ENCODE results near the gene AFF2. TPM values are rescaled to one million over a fixed set of nuclear protein-coding genes. Genes with fewer than 3 reads are reported as not detected.

The AFF2 gene
- total RNA-seq, 6 donors from 2014 or later, result 6.1 to 17.4 (median 9.7) TPM

GRCh38 chrX:148613636-148614035 lies 113.2 kb downstream of the AFF2 start:
- Histone ChIP-seq H3K9me3 (no peaks in the 10 kb centered on the region), H3K4me3 (no peak overlapping the region), H3K36me3 (no peaks in the 10 kb centered on the region), H3K27ac (no peak overlapping the region), H3K27me3 (no peaks in the 10 kb centered on the region), H3K4me1 (no peaks in the 10 kb centered on the region)
- TF ChIP-seq CTCF (IDR thresholded peaks at IDR 0.05) (no peak), POLR2A (IDR thresholded peaks at IDR 0.05) (no peak), EP300 (IDR thresholded peaks at IDR 0.05) (no peak)
- ATAC-seq (ENCODE audit: low FRiP score in 2 of 2) (no peak), DNase-seq (no peak)
- WGBS, 2 donors, result 54 to 62% methylated on average over 4 of the region's 4 CpGs

GRCh38 chrX:148615491-148615890 lies 115.1 kb downstream of the AFF2 start:
- WGBS, 2 donors, result 67 to 83% methylated on average over 2 of the region's 2 CpGs
- H3K36me3 ChIP-seq, result no peaks in the 10 kb centered on the region
- TF ChIP-seq POLR2AphosphoS5 (IDR thresholded peaks at IDR 0.05), result no peak
- no peak for TF ChIP-seq CTCF (IDR thresholded peaks at IDR 0.05)
- TF ChIP-seq EP300 (IDR thresholded peaks at IDR 0.05), result no peak
- no peak for TF ChIP-seq POLR2A (IDR thresholded peaks at IDR 0.05)
- H3K4me3 ChIP-seq, result no peak overlapping the region
- H3K27ac ChIP-seq, result no peak overlapping the region
- H3K9me3 ChIP-seq, result no peaks in the 10 kb centered on the region
- ATAC-seq (ENCODE audit: low FRiP score in 2 of 2) (no peak), DNase-seq (no peak)
- no peaks in the 10 kb centered on the region for H3K4me1 ChIP-seq
- no peaks in the 10 kb centered on the region for H3K27me3 ChIP-seq

GRCh38 chrX:148618470-148619445 lies 118.3 kb downstream of the AFF2 start:
- DNase-seq (no peak), ATAC-seq (ENCODE audit: low FRiP score in 2 of 2) (no peak)
- no peaks in the 10 kb centered on the region for H3K9me3 ChIP-seq
- H3K4me1 ChIP-seq, result no peaks in the 10 kb centered on the region
- TF ChIP-seq EP300 (IDR thresholded peaks at IDR 0.05) (no peak), CTCF (IDR thresholded peaks at IDR 0.05) (no peak), POLR2A (IDR thresholded peaks at IDR 0.05) (no peak), POLR2AphosphoS5 (IDR thresholded peaks at IDR 0.05) (no peak)
- H3K27ac ChIP-seq, result no peak overlapping the region
- no peak overlapping the region for H3K4me3 ChIP-seq
- WGBS, 2 donors, result 53 to 60% methylated on average over 3 of the region's 3 CpGs
- H3K27me3 ChIP-seq, result no peaks in the 10 kb centered on the region
- no peaks in the 10 kb centered on the region for H3K36me3 ChIP-seq

DNA sequence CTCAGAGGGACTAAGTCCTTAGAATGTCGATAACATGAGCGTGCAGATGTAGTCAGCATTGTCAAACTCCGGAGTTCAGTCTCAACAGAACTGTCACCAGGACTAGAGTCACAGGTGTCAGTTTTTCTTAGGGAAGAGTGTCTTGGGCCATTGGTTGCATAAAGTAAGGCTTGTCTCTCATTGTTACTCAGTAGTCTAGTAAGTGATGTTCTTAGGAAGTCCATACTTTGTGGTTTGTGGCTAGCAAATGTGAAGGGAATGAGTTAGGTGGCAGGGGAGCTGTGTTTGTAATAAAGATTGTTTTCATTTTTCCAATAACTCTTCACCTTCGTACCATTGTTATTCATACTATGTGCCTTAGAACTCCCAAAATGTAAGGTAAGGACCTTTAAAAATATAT lies 119.6 kb downstream of the AFF2 start:
- ATAC-seq (ENCODE audit: low FRiP score in 2 of 2), result no peak
- H3K9me3 ChIP-seq, result no peaks in the 10 kb centered on the region

More for the DNA sequence above, 119.6 kb downstream of the AFF2 start:
- H3K27me3 ChIP-seq, result no peaks in the 10 kb centered on the region
- no peaks in the 10 kb centered on the region for H3K36me3 ChIP-seq
- H3K4me1 ChIP-seq, result no peaks in the 10 kb centered on the region
- no peak for DNase-seq
- 84 to 88% methylated on average over 4 of the region's 4 CpGs for WGBS, 2 donors
- no peak for TF ChIP-seq EP300 (IDR thresholded peaks at IDR 0.05)
- TF ChIP-seq CTCF (IDR thresholded peaks at IDR 0.05), result no peak
- no peak for TF ChIP-seq POLR2A (IDR thresholded peaks at IDR 0.05)
- TF ChIP-seq POLR2AphosphoS5 (IDR thresholded peaks at IDR 0.05), result no peak
- no peak overlapping the region for H3K4me3 ChIP-seq
- no peak overlapping the region for H3K27ac ChIP-seq

Measured in upper lobe of left lung (tissue), 6 donors.